ENCODE measurements around the gene KIF20A. TPM values are rescaled to one million over a fixed set of nuclear protein-coding genes. Genes with fewer than 3 reads are reported as not detected.

The KIF20A gene
- total and polyA plus RNA-seq, 2 donors (not counting 1 experiment from before 2014, with no cell fraction given), result 0.13 to 0.47 TPM

DNA sequence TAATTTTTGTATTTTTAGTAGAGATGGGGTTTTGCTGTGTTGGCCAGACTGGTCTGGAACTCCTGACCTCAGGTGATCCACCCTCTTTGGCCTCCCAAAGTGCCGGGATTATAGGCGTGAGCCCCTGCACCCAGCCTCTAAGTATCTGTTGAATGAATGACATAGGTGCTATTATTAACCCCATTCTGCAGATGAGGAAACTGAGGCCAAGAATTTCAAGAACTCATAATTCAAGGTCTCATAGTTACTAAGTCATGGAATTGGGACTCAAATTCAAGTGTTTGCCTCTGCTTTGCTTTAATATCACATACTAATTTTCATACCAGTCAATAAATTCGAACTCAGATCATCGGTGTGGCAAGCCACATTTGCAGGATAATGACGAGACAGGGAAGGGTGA, 1.9 kb downstream of the KIF20A start:
- no peak overlapping the region for H3K4me2 ChIP-seq (replicated peaks; ENCODE audit: low read depth, low read length, poor library complexity, severe bottlenecking)
- no peak overlapping the region for H3K27ac ChIP-seq (ENCODE audit: low read length in 2 of 2)
- H3K4me3 ChIP-seq (ENCODE audit: control extremely low read depth in 1 of 5, extremely low read depth in 1 of 5, insufficient read depth in 1 of 5, low read depth in 2 of 5, low read length in 4 of 5), result no peak overlapping the region
- H3K9me3 Mint-ChIP-seq (ENCODE audit: insufficient read depth), result no peaks in the 10 kb centered on the region
- peaks cover 7% of the 10 kb centered on the region for H3K4me1 Mint-ChIP-seq
- no peak overlapping the region for H2AFZ ChIP-seq (ENCODE audit: insufficient read depth, low read depth, low read length, poor library complexity, severe bottlenecking)
- DNase-seq (no peak), ATAC-seq (ENCODE audit: low read depth) (no peak)
- no peak overlapping the region for H3K27ac Mint-ChIP-seq
- 100% methylated on average over 1 of the region's 5 CpGs for whole genome bisulfite sequencing (ENCODE audit: insufficient coverage)
- H3K36me3 ChIP-seq (replicated peaks in 1 of 2; ENCODE audit: control extremely low read depth in 1 of 2, control insufficient read depth in 1 of 2, extremely low read depth in 1 of 2, insufficient read depth in 2 of 2, low read length in 1 of 2), result peaks cover 0 to 4% of the 10 kb centered on the region in 2 experiments
- H3K9ac ChIP-seq (ENCODE audit: low read length), result no peak overlapping the region
- H4K20me1 ChIP-seq (ENCODE audit: control insufficient read depth, insufficient read depth, low read length, poor library complexity, severe bottlenecking), result no peaks in the 10 kb centered on the region
- ChIA-PET POLR2A (no interaction called here), CTCF (interaction anchor here (0.9 to 2.6 kb wide), 4 partner anchors 56 to 323 kb away, joined by 3 to 9 read pairs (median 4); no protein-coding TSS in a partner anchor)
- H3K4me1 ChIP-seq (ENCODE audit: control insufficient read depth in 2 of 2, insufficient read depth in 2 of 2, low read length in 2 of 2), result peaks cover 11 to 18% of the 10 kb centered on the region in 2 donors
- peaks cover 21% of the 10 kb centered on the region for H3K79me2 ChIP-seq (ENCODE audit: control insufficient read depth, insufficient read depth, low read length)
- no peaks in the 10 kb centered on the region for H3K9me3 ChIP-seq (ENCODE audit: control extremely low read depth in 1 of 3, control insufficient read depth in 2 of 3, insufficient read depth in 1 of 3, low read length in 2 of 3)
- no peaks in the 10 kb centered on the region for H3K27me3 ChIP-seq (replicated peaks in 1 of 4; ENCODE audit: control extremely low read depth in 1 of 4, control insufficient read depth in 3 of 4, insufficient read depth in 4 of 4, low read length in 3 of 4)
- TF ChIP-seq EZH2 (IDR thresholded peaks at IDR 0.05; ENCODE audit: borderline replicate concordance, insufficient read depth, low read depth, low read length, poor library complexity, severe bottlenecking), result no peak
- no peak for TF ChIP-seq CTCF (IDR thresholded peaks at IDR 0.05)
- H3K4me3 Mint-ChIP-seq, result no peak overlapping the region
- H3K27me3 Mint-ChIP-seq, result no peaks in the 10 kb centered on the region
- intact Hi-C loops (cut with micrococcal nuclease), result loop anchor here (1.0 kb wide), 1 partner anchor 367 kb away; no protein-coding TSS in a partner anchor

- ATAC-seq (ENCODE audit: low read depth) (no peak), DNase-seq (no peak)
- Histone ChIP-seq H4K20me1 (ENCODE audit: control insufficient read depth, insufficient read depth, low read length, poor library complexity, severe bottlenecking) (no peaks in the 10 kb centered on the region), H3K4me1 (ENCODE audit: control insufficient read depth in 2 of 2, insufficient read depth in 2 of 2, low read length in 2 of 2) (peaks cover 6 to 11% of the 10 kb centered on the region in 2 donors), H3K4me2 (replicated peaks; ENCODE audit: low read depth, low read length, poor library complexity, severe bottlenecking) (no peak overlapping the region), H3K36me3 (replicated peaks in 1 of 2; ENCODE audit: control extremely low read depth in 1 of 2, control insufficient read depth in 1 of 2, extremely low read depth in 1 of 2, insufficient read depth in 2 of 2, low read length in 1 of 2) (peaks cover 0 to 21% of the 10 kb centered on the region in 2 experiments), H3K27ac (ENCODE audit: low read length in 2 of 2) (no peak overlapping the region), H2AFZ (ENCODE audit: insufficient read depth, low read depth, low read length, poor library complexity, severe bottlenecking) (no peak overlapping the region), H3K9me3 (ENCODE audit: control extremely low read depth in 1 of 3, control insufficient read depth in 2 of 3, insufficient read depth in 1 of 3, low read length in 2 of 3) (no peaks in the 10 kb centered on the region), H3K9ac (ENCODE audit: low read length) (no peak overlapping the region), H3K27me3 (replicated peaks in 1 of 4; ENCODE audit: control extremely low read depth in 1 of 4, control insufficient read depth in 3 of 4, insufficient read depth in 4 of 4, low read length in 3 of 4) (no peaks in the 10 kb centered on the region), H3K79me2 (ENCODE audit: control insufficient read depth, insufficient read depth, low read length) (peaks cover 6% of the 10 kb centered on the region), H3K4me3 (ENCODE audit: control extremely low read depth in 1 of 5, extremely low read depth in 1 of 5, insufficient read depth in 1 of 5, low read depth in 2 of 5, low read length in 4 of 5) (no peak overlapping the region)
- H3K4me3 Mint-ChIP-seq, result no peak overlapping the region
- WGBS (ENCODE audit: insufficient coverage), result 96% methylated on average over 6 of the region's 6 CpGs
- H3K27me3 Mint-ChIP-seq, result no peaks in the 10 kb centered on the region
- TF ChIP-seq EZH2 (IDR thresholded peaks at IDR 0.05; ENCODE audit: borderline replicate concordance, insufficient read depth, low read depth, low read length, poor library complexity, severe bottlenecking), result no peak
- no peak for TF ChIP-seq CTCF (IDR thresholded peaks at IDR 0.05)
- intact Hi-C loops (cut with micrococcal nuclease), result no loop called here
- no peaks in the 10 kb centered on the region for H3K9me3 Mint-ChIP-seq (ENCODE audit: insufficient read depth)
- H3K4me1 Mint-ChIP-seq, result peaks cover 6% of the 10 kb centered on the region
- CTCF ChIA-PET, result no interaction called here
- POLR2A ChIA-PET, result no interaction called here
- H3K27ac Mint-ChIP-seq, result no peak overlapping the region
Measured at GRCh38 chr5:138182808-138183207, 3.9 kb downstream of the KIF20A start.

Measured in B cell (primary cell).